Smooth muscle cell (in vitro differentiated cells): ENCODE measurements around the gene SHANK1. TPM values are rescaled to one million over a fixed set of nuclear protein-coding genes. Genes with fewer than 3 reads are reported as not detected.
"Not testable (repeated sequence)": the region's sequence is repeated elsewhere in the genome, so short reads cannot be mapped to it uniquely, and the experiment has no call there.

Experiments
- DNase-seq: peaks from one replicate; lab custom pipeline; 2025; ENCODE audit not compliant: unreplicated experiment; lab: John Stamatoyannopoulos, UW
- H2AFZ ChIP-seq: fragments of 200-600 bp; sonication (generic); 2 replicates; pipeline ENCODE4 v1.6.0; 2016; ENCODE audit warnings: antibody characterized with exemption, low read depth, mild to moderate bottlenecking
- H3F3A ChIP-seq: fragments of 200-600 bp; sonication (generic); 2 replicates; pipeline ENCODE4 v1.6.0; 2017; ENCODE audit warnings: antibody characterized with exemption, low read depth
- H3K27ac ChIP-seq: fragments of 200-600 bp; sonication (generic); 2 replicates; pipeline ENCODE4 v1.5.1; 2016; ENCODE audit warnings: low read depth, mild to moderate bottlenecking
- H3K27me3 ChIP-seq: fragments of 200-600 bp; sonication (generic); 2 replicates; pipeline ENCODE4 v1.6.1; 2016; ENCODE audit warnings: low read depth, mild to moderate bottlenecking
- H3K36me3 ChIP-seq: fragments of 200-600 bp; sonication (generic); 2 replicates; pipeline ENCODE4 v1.5.1; 2016; ENCODE audit warnings: low read depth
- H3K4me1 ChIP-seq: fragments of 200-600 bp; sonication (generic); 2 replicates; pipeline ENCODE4 v1.5.1; 2016; ENCODE audit warnings: low read depth
- H3K4me2 ChIP-seq: fragments of 200-600 bp; sonication (generic); 2 replicates; pipeline ENCODE4 v1.6.0; 2016; ENCODE audit warnings: mild to moderate bottlenecking
- H3K4me3 ChIP-seq: fragments of 200-600 bp; sonication (generic); 2 replicates; pipeline ENCODE4 v1.5.1; 2016; ENCODE audit warnings: mild to moderate bottlenecking
- H3K79me2 ChIP-seq: fragments of 200-600 bp; sonication (generic); 2 replicates; pipeline ENCODE4 v1.6.0; 2016; ENCODE audit warnings: low read depth, mild to moderate bottlenecking
- H3K9ac ChIP-seq: fragments of 200-600 bp; sonication (generic); 2 replicates; pipeline ENCODE4 v1.6.0; 2016; ENCODE audit warnings: low read depth
- H3K9me3 ChIP-seq: fragments of 200-600 bp; sonication (generic); replicated peaks from 2 replicates; pipeline ENCODE4 v1.5.1; 2016; ENCODE audit warnings: low read depth
- H4K20me1 ChIP-seq: fragments of 200-600 bp; sonication (generic); 2 replicates; pipeline ENCODE4 v1.6.0; 2016; ENCODE audit warnings: low read depth
- WGBS: methylation state at CpG from one replicate; pipeline ENCODE4 v1.1.7; 2016; ENCODE audit warnings: low lambda C conversion rate; 5-methylcytosine and 5-hydroxymethylcytosine counted together
- polyA plus RNA-seq: library from polyadenylated mRNA; unstranded; fragments of >200 nt; fragmentation: Nextera tagmentation; extraction: Ambion mirVana; gene quantifications from 2 replicates; pipeline ENCODE4 v1.2.1, GENCODE V29; 2016
- total RNA-seq: library from RNA; depleted of rRNA; stranded (reverse); fragments of >200 nt; gene quantifications from 2 replicates; pipeline ENCODE4 v1.2.3, GENCODE V29; 2014

SHANK1 gene
- total and polyA plus RNA-seq, 2 experiments from 2014 or later, result 1.0 to 4.1 TPM

DNA sequence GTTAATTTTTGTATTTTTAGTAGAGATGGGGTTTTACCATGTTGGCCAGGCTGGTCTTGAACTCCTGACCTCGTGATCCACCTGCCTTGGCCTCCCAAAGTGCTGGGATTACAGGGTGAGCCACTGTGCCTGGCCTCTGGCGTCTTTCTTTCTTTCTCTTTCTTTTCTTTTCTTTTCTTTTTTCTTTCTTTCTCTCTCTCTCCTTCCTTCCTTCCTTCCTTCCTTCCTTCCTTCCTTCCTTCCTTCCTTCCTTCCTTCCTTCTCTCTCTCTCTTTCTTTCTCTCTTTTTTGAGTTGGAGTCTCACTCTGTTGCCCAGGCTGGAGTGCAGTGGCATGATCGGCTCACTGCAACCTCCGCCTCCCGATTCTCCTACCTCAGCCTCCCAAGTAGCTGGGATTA is 100.4 kb downstream of the SHANK1 start:
- H3F3A ChIP-seq, DNase-seq: not testable (repeated sequence)
- 79% methylated on average over 5 of the region's 5 CpGs for WGBS

DNA sequence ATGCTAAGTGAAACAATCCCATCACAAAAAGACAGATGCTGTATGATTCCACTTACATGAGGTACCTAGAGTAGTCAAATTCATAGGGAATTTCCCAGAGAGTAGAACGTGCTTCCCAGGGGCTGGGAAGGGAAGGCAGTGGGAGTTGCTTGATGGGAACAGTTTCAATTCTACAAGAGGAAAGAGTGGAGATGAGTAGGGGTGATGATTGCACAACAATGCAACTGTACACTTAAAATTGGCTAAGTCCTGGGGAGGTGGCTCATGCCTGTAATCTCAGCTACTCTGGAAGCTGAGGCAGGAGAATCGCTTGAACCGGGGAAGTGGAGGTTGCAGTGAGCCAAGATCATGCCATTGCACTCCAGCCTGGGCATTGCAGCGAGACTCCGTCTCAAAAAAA is 101.2 kb downstream of the SHANK1 start:
- 91% methylated on average over 4 of the region's 5 CpGs for WGBS
- H2AFZ ChIP-seq, H3F3A ChIP-seq, H3K9me3 ChIP-seq, H3K4me3 ChIP-seq, H3K4me1 ChIP-seq, H3K27me3 ChIP-seq, H4K20me1 ChIP-seq, H3K9ac ChIP-seq, DNase-seq, H3K36me3 ChIP-seq, H3K79me2 ChIP-seq, H3K27ac ChIP-seq, H3K4me2 ChIP-seq: not testable (repeated sequence)

More for the DNA sequence above, 100.4 kb downstream of the SHANK1 start:
- H3K4me2 ChIP-seq, H3K9me3 ChIP-seq, H3K4me3 ChIP-seq, H3K9ac ChIP-seq, H3K27ac ChIP-seq, H3K79me2 ChIP-seq, H3K27me3 ChIP-seq, H3K36me3 ChIP-seq, H3K4me1 ChIP-seq, H2AFZ ChIP-seq, H4K20me1 ChIP-seq: not testable (repeated sequence)

DNA sequence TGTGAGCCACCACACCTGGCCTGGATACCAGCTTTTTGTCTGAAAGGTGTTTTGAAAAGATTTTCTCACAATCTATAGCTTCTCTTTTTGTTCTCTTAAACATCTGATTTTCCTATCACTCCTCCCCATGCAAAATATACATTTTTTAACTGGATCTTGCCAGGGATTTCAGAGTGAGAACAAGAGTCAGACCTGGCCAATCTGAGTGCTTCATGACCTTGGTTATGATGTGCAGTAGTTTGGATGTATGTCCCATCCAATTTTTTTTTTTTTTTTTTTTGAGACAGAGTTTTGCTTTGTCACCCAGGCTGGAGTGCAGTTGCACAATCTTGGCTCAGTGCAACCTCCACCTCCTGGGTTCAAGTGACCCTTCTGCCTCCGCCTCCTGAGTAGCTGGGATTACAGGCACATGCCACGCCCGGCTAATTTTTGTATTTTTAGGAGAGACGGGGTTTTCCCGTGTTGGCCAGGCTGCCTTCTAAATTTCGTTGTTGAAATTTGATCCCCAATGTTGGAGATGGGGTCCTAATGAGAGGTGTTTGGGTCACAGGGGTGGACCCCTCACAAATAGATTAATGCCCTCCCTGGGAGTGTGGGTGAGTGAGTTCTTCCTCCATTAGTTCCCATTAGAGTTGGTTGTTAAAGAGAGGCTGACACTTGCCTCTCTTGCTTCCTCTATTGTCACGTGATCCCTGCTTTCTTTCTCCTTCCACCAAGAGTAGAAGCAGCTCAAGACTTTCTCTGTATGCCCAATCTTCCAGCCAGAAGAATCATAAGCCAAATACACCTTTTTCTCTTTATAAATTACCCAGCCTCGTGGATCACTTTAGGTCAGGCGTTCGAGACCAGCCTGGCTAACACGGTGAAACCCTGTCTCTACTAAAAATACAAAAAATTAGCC is 106.8 kb downstream of the SHANK1 start:
- not testable (repeated sequence) for H3K27ac ChIP-seq, H3K4me2 ChIP-seq, H2AFZ ChIP-seq, H3K9ac ChIP-seq, DNase-seq, H3K4me1 ChIP-seq, H3K9me3 ChIP-seq, H3K36me3 ChIP-seq, H3K27me3 ChIP-seq, H3K4me3 ChIP-seq, H3F3A ChIP-seq, H3K79me2 ChIP-seq, H4K20me1 ChIP-seq
- 91% methylated on average over 11 of the region's 11 CpGs for WGBS

Other genes starting within 250 kb of the SHANK1 start
- gene EMC10, start 243.3 kb downstream of the SHANK1 start, total RNA-seq, result 49.0 and 51.7 TPM in 2 replicates
- 18.0 and 22.0 TPM in 2 replicates for gene EMC10, start 243.3 kb downstream of the SHANK1 start, polyA plus RNA-seq
- 1.7 and 4.1 TPM in 2 replicates for gene GARIN5A, start 243.0 kb downstream of the SHANK1 start, total RNA-seq
- gene GARIN5A, start 243.0 kb downstream of the SHANK1 start, polyA plus RNA-seq, result 2.1 and 3.7 TPM in 2 replicates
- gene JOSD2, start 208.6 kb downstream of the SHANK1 start, total RNA-seq, result 17.1 and 32.0 TPM in 2 replicates
- gene JOSD2, start 208.6 kb downstream of the SHANK1 start, polyA plus RNA-seq, result 77.6 and 85.1 TPM in 2 replicates
- not detected in 2 replicates for gene ASPDH, start 205.9 kb downstream of the SHANK1 start, total RNA-seq
- gene ASPDH, start 205.9 kb downstream of the SHANK1 start, polyA plus RNA-seq, result 0.89 TPM in 1 of 2 replicates, not detected in the other
- gene LRRC4B, start 151.4 kb downstream of the SHANK1 start, total RNA-seq, result 8.6 and 10.1 TPM in 2 replicates
- gene LRRC4B, start 151.4 kb downstream of the SHANK1 start, polyA plus RNA-seq, result 1.7 and 2.2 TPM in 2 replicates
- 0.13 and 0.63 TPM in 2 replicates for gene SYT3, start 79.9 kb downstream of the SHANK1 start, total RNA-seq
- gene SYT3, start 79.9 kb downstream of the SHANK1 start, polyA plus RNA-seq, result 0.54 and 1.8 TPM in 2 replicates
- gene C19orf81, start 70.4 kb downstream of the SHANK1 start, total RNA-seq, result 1.6 and 1.7 TPM in 2 replicates
- gene C19orf81, start 70.4 kb downstream of the SHANK1 start, polyA plus RNA-seq, result 12.8 and 13.5 TPM in 2 replicates
- 48.3 and 53.4 TPM in 2 replicates for gene CLEC11A, start 3.6 kb upstream of the SHANK1 start, total RNA-seq
- 138 and 155 TPM in 2 replicates for gene CLEC11A, start 3.6 kb upstream of the SHANK1 start, polyA plus RNA-seq
- gene GPR32, start 50.7 kb upstream of the SHANK1 start, total RNA-seq, result not detected in 2 replicates
- gene GPR32, start 50.7 kb upstream of the SHANK1 start, polyA plus RNA-seq, result not detected in 2 replicates
- not detected in 2 replicates for gene ACP4, start 70.6 kb upstream of the SHANK1 start, total RNA-seq
- gene ACP4, start 70.6 kb upstream of the SHANK1 start, polyA plus RNA-seq, result 0.26 TPM in 2 replicates
- gene KLK1, start 104.0 kb upstream of the SHANK1 start, total RNA-seq, result 0.85 TPM in 1 of 2 replicates, not detected in the other
- gene KLK1, start 104.0 kb upstream of the SHANK1 start, polyA plus RNA-seq, result not detected in 2 replicates
- not detected in 2 replicates for gene KLK15, start 113.8 kb upstream of the SHANK1 start, total RNA-seq
- gene KLK15, start 113.8 kb upstream of the SHANK1 start, polyA plus RNA-seq, result not detected in 2 replicates
- gene KLK3, start 135.1 kb upstream of the SHANK1 start, total RNA-seq, result not detected in 2 replicates
- gene KLK3, start 135.1 kb upstream of the SHANK1 start, polyA plus RNA-seq, result not detected in 2 replicates
- gene KLK2, start 153.6 kb upstream of the SHANK1 start, total RNA-seq, result not detected in 2 replicates
- not detected in 2 replicates for gene KLK2, start 153.6 kb upstream of the SHANK1 start, polyA plus RNA-seq
- gene KLK4, start 191.6 kb upstream of the SHANK1 start, total RNA-seq, result not detected in 2 replicates
- 0.80 and 0.82 TPM in 2 replicates for gene KLK4, start 191.6 kb upstream of the SHANK1 start, polyA plus RNA-seq
- gene KLK5, start 233.2 kb upstream of the SHANK1 start, total RNA-seq, result 0.18 and 1.2 TPM in 2 replicates
- gene KLK5, start 233.2 kb upstream of the SHANK1 start, polyA plus RNA-seq, result 0.38 TPM in 1 of 2 replicates, not detected in the other
- gene KLK6, start 249.8 kb upstream of the SHANK1 start, total RNA-seq, result 9.5 and 20.7 TPM in 2 replicates
- gene KLK6, start 249.8 kb upstream of the SHANK1 start, polyA plus RNA-seq, result 7.1 and 29.5 TPM in 2 replicates